HEK293 (cell line): ENCODE data around the gene NTN4.

ENCODE experiments used
- CTCF ChIA-PET: fragments of 350-600 bp; formaldehyde crosslinking; extraction: SDS; loops from one replicate; lab custom pipeline; 2021; ENCODE audit warnings: antibody characterized with exemption; lab: Yijun Ruan, JAX
- POLR2A ChIA-PET: fragments of 300-600 bp; formaldehyde crosslinking; extraction: SDS; loops from one replicate; lab custom pipeline; 2020; ENCODE audit warnings: antibody characterized with exemption, inconsistent platforms; lab: Yijun Ruan, JAX
- H3K27ac ChIP-seq: fragments of 200-500 bp; sonication (Bioruptor generic); 2 replicates; pipeline ENCODE4 v1.5.1; 2014; ENCODE audit warnings: low read depth, low read length, control low read depth, inconsistent platforms; ENCODE audit errors: extremely low read depth
- H3K36me3 ChIP-seq, 2 experiments: fragments of 200-500 bp in 1 of 2; sonication (Bioruptor generic) in 1 of 2; 1 replicate in 1 of 2; 2 replicates in 1 of 2; pipeline ENCODE4 v1.5.1; 2014 to 2017; ENCODE audit warnings: inconsistent platforms in 2 of 2, low read length in 2 of 2; ENCODE audit not compliant: control insufficient read depth in 2 of 2, insufficient read depth in 1 of 2
- H3K4me1 ChIP-seq: fragments of 200-500 bp; sonication (Bioruptor generic); 2 replicates; pipeline ENCODE4 v1.5.1; 2014; ENCODE audit warnings: mild to moderate bottlenecking, low read length, inconsistent platforms; ENCODE audit not compliant: control insufficient read depth, insufficient read depth
- H3K4me3 ChIP-seq: 2 replicates; pipeline ENCODE4 v1.5.1; 2011; ENCODE audit warnings: low read depth, mild to moderate bottlenecking, control low read depth, low read length, moderate library complexity
- H3K9me3 ChIP-seq: fragments of 200-500 bp; sonication (Bioruptor generic); 2 replicates; pipeline ENCODE4 v1.5.1; 2014; ENCODE audit warnings: low read depth, low read length, inconsistent platforms; ENCODE audit not compliant: control insufficient read depth, insufficient read depth
- MZF1 ChIP-seq: fragments of 450-650 bp; formaldehyde crosslinking; IDR thresholded peaks from 2 replicates; pipeline ENCODE4 v1.5.1; 2017; ENCODE audit warnings: missing biosample characterization, missing genetic modification characterization, borderline replicate concordance
- SP2 ChIP-seq: fragments of 450-650 bp; formaldehyde crosslinking; IDR thresholded peaks from 2 replicates; pipeline ENCODE4 v1.5.1; 2016; ENCODE audit warnings: missing biosample characterization, missing genetic modification characterization
- SP7 ChIP-seq: fragments of 450-650 bp; formaldehyde crosslinking; IDR thresholded peaks from 2 replicates; pipeline ENCODE4 v1.5.1; 2016; ENCODE audit warnings: missing biosample characterization, missing genetic modification characterization
- ZFP3 ChIP-seq: fragments of 450-650 bp; formaldehyde crosslinking; IDR thresholded peaks from 2 replicates; pipeline ENCODE4 v1.5.1; 2016; ENCODE audit warnings: low read depth, missing biosample characterization, missing genetic modification characterization
- ZNF114 ChIP-seq: fragments of 450-650 bp; formaldehyde crosslinking; IDR thresholded peaks from 2 replicates; pipeline ENCODE4 v1.5.0; 2017; ENCODE audit warnings: missing biosample characterization, missing genetic modification characterization
- ZNF350 ChIP-seq: fragments of 450-650 bp; formaldehyde crosslinking; IDR thresholded peaks from 2 replicates; pipeline ENCODE4 v1.5.0; 2017; ENCODE audit warnings: missing biosample characterization, mild to moderate bottlenecking, missing genetic modification characterization
- ZNF560 ChIP-seq: fragments of 450-650 bp; formaldehyde crosslinking; IDR thresholded peaks from 2 replicates; pipeline ENCODE4 v1.5.1; 2017; ENCODE audit warnings: missing biosample characterization, missing genetic modification characterization, borderline replicate concordance
- ZNF596 ChIP-seq: fragments of 450-650 bp; IDR thresholded peaks from 2 replicates; pipeline ENCODE4 v1.5.0; 2018; ENCODE audit warnings: missing biosample characterization, mild to moderate bottlenecking, missing genetic modification characterization, moderate library complexity
- ZNF677 ChIP-seq: fragments of 450-650 bp; IDR thresholded peaks from 2 replicates; pipeline ENCODE4 v1.5.0; 2018; ENCODE audit warnings: missing biosample characterization, mild to moderate bottlenecking, missing genetic modification characterization, moderate library complexity
- ZNF701 ChIP-seq: fragments of 450-650 bp; formaldehyde crosslinking; IDR thresholded peaks from 2 replicates; pipeline ENCODE4 v1.5.1; 2016; ENCODE audit warnings: missing biosample characterization, missing genetic modification characterization
- ZSCAN16 ChIP-seq: fragments of 450-650 bp; formaldehyde crosslinking; IDR thresholded peaks from 2 replicates; pipeline ENCODE4 v1.5.1; 2016; ENCODE audit warnings: missing biosample characterization, missing genetic modification characterization
- ZSCAN30 ChIP-seq: fragments of 450-650 bp; IDR thresholded peaks from 2 replicates; pipeline ENCODE4 v1.5.1; 2018; ENCODE audit warnings: missing biosample characterization, mild to moderate bottlenecking, missing genetic modification characterization, moderate library complexity
- TF ChIP-seq, protein P1 (sequence below): sonication (generic); formaldehyde crosslinking; IDR thresholded peaks from 2 replicates; pipeline ENCODE4 v1.8.1; 2022; ENCODE audit warnings: mild to moderate bottlenecking, moderate library complexity, missing genetic modification reagents
- TF ChIP-seq, protein P2 (sequence below): fragments of 450-650 bp; formaldehyde crosslinking; optimal IDR thresholded peaks from 2 replicates; pipeline ENCODE3; 2016; ENCODE audit warnings: missing biosample characterization, mild to moderate bottlenecking, missing genetic modification characterization
- TF ChIP-seq, protein P3 (sequence below): fragments of 450-650 bp; formaldehyde crosslinking; IDR thresholded peaks from 2 replicates; pipeline ENCODE4 v1.5.1; 2017; ENCODE audit warnings: missing biosample characterization, missing genetic modification characterization
- TF ChIP-seq, protein P4 (sequence below): fragments of 450-650 bp; formaldehyde crosslinking; IDR thresholded peaks from 2 replicates; pipeline ENCODE4 v1.5.1; 2016; ENCODE audit warnings: missing biosample characterization, missing genetic modification characterization

NTN4 gene

DNA sequence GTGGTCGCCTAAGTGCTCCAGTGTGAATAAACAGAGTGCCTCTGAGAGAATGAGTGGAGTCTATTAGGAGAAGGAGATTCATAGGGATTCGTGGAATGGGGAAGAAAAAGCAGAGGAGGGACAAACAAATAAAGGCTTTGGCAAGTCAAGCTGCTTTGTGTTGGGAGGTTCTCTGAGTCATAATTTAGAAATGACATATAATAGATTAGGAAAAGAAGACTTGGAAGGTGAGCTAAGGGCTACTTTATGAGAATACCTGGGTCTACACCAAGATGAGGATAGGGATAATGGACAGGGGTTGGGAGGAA, 6.4 kb upstream of the NTN4 start:
- ChIA-PET CTCF (interaction anchor here (0.6 to 0.9 kb wide), 4 partner anchors 19 to 936 kb away, joined by 3 to 4 read pairs (median 4); no protein-coding TSS in a partner anchor), POLR2A (interaction anchor here (0.6 kb wide), 1 partner anchor 555 kb away, joined by 7 read pairs; no protein-coding TSS in a partner anchor)
- Histone ChIP-seq H3K27ac (no peak overlapping the region), H3K36me3 (no peaks in the 10 kb centered on the region), H3K4me3 (no peak overlapping the region), H3K9me3 (no peaks in the 10 kb centered on the region)
- no peak for TF ChIP-seq SP7
- no peak for TF ChIP-seq MZF1 (tag by site-specific recombination)
- TF ChIP-seq ZNF701 (tag by site-specific recombination): no peak
- TF ChIP-seq ZNF350 (tag by site-specific recombination): no peak
- TF ChIP-seq, all 188 proteins: peak for 0
- no peaks in the 10 kb centered on the region for H3K4me1 ChIP-seq

DNA sequence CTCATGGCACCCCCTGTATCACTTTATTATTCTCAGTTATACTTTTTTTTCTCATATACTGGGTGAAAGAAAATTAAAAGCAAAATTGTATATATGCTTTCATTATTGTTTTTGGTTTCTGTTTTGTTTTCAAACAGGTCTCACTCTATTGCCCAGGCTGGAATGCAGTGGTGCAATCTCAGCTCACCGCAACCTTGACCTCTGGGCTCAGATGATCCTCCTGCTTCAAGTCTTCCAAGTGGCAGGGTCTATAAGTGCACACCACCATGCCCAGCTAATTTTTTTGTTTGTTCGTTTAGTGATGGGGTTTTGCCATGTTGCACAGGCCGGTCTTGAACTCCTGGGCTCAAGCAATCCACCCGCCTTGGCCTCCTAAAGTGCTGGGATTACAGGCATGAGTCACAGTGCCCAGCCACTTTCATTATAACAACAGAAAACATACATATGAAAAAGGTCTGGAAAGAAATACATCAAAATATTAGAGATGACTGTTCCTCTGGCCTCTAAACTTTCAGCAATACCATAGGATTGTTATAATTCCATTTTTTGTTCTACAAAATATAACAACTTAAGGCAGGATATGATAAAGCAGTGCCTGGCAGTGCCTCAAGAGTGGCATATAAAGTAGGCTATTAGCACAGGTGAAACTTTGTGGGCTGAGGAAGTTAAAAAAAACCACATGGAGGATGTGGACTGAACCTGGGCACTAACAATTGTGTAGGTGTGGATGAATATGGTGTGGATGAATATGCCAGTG, 5.8 kb upstream of the NTN4 start:
- TF ChIP-seq ZNF677 (no peak), ZNF560 (tag by site-specific recombination) (no peak), ZSCAN16 (tag by site-specific recombination) (no peak), ZFP3 (tag by site-specific recombination) (no peak), ZNF114 (tag by site-specific recombination) (no peak), SP2 (tag by site-specific recombination) (no peak), ZNF596 (tag by site-specific recombination) (no peak), ZSCAN30 (tag by site-specific recombination) (no peak)
- TF ChIP-seq, protein P1, sequence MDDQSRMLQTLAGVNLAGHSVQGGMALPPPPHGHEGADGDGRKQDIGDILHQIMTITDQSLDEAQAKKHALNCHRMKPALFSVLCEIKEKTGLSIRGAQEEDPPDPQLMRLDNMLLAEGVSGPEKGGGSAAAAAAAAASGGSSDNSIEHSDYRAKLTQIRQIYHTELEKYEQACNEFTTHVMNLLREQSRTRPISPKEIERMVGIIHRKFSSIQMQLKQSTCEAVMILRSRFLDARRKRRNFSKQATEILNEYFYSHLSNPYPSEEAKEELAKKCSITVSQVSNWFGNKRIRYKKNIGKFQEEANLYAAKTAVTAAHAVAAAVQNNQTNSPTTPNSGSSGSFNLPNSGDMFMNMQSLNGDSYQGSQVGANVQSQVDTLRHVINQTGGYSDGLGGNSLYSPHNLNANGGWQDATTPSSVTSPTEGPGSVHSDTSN: no peak
- TF ChIP-seq, protein P2, sequence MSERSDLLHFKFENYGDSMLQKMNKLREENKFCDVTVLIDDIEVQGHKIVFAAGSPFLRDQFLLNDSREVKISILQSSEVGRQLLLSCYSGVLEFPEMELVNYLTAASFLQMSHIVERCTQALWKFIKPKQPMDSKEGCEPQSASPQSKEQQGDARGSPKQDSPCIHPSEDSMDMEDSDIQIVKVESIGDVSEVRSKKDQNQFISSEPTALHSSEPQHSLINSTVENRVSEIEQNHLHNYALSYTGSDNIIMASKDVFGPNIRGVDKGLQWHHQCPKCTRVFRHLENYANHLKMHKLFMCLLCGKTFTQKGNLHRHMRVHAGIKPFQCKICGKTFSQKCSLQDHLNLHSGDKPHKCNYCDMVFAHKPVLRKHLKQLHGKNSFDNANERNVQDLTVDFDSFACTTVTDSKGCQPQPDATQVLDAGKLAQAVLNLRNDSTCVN (tag by site-specific recombination): no peak
- TF ChIP-seq, protein P3, sequence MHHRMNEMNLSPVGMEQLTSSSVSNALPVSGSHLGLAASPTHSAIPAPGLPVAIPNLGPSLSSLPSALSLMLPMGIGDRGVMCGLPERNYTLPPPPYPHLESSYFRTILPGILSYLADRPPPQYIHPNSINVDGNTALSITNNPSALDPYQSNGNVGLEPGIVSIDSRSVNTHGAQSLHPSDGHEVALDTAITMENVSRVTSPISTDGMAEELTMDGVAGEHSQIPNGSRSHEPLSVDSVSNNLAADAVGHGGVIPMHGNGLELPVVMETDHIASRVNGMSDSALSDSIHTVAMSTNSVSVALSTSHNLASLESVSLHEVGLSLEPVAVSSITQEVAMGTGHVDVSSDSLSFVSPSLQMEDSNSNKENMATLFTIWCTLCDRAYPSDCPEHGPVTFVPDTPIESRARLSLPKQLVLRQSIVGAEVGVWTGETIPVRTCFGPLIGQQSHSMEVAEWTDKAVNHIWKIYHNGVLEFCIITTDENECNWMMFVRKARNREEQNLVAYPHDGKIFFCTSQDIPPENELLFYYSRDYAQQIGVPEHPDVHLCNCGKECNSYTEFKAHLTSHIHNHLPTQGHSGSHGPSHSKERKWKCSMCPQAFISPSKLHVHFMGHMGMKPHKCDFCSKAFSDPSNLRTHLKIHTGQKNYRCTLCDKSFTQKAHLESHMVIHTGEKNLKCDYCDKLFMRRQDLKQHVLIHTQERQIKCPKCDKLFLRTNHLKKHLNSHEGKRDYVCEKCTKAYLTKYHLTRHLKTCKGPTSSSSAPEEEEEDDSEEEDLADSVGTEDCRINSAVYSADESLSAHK: no peak
- TF ChIP-seq, protein P4, sequence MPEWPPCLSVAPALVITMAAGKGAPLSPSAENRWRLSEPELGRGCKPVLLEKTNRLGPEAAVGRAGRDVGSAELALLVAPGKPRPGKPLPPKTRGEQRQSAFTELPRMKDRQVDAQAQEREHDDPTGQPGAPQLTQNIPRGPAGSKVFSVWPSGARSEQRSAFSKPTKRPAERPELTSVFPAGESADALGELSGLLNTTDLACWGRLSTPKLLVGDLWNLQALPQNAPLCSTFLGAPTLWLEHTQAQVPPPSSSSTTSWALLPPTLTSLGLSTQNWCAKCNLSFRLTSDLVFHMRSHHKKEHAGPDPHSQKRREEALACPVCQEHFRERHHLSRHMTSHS: no peak
- Histone ChIP-seq H3K4me1 (no peaks in the 10 kb centered on the region), H3K27ac (no peak overlapping the region), H3K4me3 (no peak overlapping the region), H3K36me3 (no peaks in the 10 kb centered on the region), H3K9me3 (no peaks in the 10 kb centered on the region)
- ChIA-PET CTCF (interaction anchor here (1.1 kb wide), 1 partner anchor 19 kb away, joined by 3 read pairs; no protein-coding TSS in a partner anchor), POLR2A (no interaction called here)
